ENCODE measurements around the gene ARHGEF7.
"Not testable (repeated sequence)": the region's sequence is repeated elsewhere in the genome, so short reads cannot be mapped to it uniquely, and the experiment has no call there.

Gene ARHGEF7, protein sequence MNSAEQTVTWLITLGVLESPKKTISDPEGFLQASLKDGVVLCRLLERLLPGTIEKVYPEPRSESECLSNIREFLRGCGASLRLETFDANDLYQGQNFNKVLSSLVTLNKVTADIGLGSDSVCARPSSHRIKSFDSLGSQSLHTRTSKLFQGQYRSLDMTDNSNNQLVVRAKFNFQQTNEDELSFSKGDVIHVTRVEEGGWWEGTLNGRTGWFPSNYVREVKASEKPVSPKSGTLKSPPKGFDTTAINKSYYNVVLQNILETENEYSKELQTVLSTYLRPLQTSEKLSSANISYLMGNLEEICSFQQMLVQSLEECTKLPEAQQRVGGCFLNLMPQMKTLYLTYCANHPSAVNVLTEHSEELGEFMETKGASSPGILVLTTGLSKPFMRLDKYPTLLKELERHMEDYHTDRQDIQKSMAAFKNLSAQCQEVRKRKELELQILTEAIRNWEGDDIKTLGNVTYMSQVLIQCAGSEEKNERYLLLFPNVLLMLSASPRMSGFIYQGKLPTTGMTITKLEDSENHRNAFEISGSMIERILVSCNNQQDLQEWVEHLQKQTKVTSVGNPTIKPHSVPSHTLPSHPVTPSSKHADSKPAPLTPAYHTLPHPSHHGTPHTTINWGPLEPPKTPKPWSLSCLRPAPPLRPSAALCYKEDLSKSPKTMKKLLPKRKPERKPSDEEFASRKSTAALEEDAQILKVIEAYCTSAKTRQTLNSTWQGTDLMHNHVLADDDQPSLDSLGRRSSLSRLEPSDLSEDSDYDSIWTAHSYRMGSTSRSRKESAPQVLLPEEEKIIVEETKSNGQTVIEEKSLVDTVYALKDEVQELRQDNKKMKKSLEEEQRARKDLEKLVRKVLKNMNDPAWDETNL

DNA sequence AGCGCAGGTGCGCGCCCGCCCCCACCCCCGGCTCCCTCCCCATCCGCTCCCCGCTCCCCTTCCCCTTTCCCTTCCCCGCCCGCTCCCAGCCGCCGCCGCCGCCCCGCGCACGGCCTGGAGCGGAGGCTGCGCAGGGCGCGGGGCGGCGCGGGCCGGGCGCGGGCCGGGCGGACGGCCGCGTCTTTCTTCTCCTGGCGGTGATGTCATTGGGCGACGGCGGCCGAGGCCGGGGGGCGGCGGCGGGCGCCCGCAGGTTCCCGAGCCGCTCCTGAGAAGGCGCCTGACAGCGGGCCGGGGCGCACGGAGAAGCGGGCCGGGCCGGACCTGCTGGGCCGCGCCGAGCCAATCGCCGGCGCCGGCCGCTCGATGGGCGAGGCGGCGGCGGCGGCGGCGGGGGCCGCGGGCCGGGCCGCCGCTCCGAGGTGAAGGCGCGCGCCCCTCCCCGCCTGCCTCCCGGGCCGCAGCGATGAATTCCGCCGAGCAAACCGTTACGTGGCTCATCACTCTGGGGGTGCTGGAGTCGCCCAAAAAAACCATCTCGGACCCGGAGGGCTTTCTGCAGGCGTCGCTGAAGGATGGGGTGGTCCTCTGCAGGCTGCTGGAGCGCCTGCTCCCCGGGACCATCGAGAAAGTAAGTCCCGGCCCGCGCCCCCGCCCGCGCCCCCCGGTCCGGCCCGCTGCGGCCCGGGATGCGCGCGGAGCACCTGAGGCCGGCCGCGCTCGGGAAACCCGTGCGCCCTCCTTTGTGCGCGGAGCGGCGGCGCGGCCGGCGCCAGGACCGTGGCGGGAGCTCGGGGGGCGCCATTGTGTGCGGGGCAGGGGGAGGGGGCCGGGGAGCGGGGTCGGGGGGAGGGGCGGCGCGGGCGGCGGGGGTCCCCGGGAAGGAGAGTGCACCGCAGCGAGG is at the start of gene ARHGEF7:
Gene ARHGEF7 (plus strand): TSS at position 250 of the 904 bp plus-strand sequence. CDS start 217 bp downstream, at position 467.
- no peak for DNase-seq

DNA sequence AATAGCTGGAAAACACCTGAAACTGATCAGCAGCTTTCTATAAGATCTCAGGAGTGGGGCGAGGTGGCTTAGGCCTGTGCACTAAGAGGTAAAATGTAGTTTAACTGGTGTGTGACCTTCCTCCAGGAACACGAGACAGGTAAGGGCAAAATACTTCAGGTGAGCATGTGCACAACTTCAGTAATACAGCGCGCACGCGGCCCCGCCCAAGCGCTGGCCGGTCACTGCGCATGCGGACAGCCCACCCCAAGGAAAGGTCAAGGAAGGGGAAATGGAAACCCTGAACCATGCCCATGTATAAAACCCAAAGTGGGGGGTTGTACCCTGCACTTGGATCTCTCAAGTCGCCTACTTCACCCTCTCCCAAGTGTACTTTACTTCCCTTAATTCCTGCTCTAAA is 49.4 kb upstream of the ARHGEF7 start:
- DNase-seq, result no peak

DNA sequence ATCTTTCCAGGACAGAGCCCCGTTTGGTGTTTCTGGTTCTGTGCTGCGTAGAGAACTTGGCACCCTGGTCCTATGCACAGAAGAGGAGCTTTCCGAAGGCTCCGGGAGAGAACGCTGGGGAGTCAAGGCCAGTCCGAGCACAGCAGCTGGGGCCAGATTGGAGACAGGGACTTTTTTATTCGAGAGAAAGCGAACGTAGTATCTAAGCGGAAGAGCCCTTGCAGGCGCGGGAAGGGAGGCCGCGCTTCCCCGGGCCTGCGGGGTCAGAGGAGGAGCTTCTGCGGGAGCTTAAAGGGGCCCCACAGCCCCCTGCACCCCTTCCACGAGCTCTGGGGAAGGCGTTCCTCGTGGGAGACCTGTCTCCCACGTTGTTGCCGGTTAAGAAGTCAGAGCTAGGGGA is 48.6 kb upstream of the ARHGEF7 start:
- DNase-seq, result no peak

DNA sequence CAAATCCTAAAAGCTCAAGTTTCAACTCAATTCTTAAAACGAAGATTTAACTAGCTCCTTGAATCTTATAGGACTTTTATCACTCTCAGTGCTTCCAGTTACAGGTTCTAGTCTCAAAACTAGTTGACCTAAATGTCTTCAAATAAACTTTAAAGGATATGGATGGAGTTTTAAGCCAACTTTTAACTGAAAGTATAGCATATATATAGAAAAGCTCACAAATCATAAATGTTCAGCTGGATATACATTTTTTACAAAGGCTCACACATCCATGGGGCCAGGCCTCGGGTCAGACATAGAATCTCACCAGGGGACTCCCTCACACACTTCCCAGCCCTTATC is 47.1 kb upstream of the ARHGEF7 start:
- DNase-seq, result no peak

DNA sequence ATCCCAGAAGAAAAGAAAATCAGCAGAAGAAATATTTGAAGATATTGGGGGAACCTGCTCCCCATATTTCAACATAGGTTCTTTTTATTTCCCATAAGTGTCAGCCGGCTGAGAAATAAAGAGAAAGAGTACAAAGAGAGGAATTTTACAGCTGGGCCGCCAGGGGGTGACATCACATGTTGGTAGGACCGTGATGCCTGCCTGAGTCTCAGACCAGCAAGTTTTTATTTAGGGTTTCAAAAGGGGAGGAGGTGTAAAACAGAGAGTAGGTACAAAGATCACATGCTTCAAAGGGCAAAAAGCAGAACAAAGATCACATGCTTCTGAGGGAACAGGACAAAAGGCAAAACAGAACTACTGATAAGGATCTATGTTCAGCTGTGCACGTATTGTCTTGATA is 44.0 kb upstream of the ARHGEF7 start:
- DNase-seq, result not testable (repeated sequence)

DNA sequence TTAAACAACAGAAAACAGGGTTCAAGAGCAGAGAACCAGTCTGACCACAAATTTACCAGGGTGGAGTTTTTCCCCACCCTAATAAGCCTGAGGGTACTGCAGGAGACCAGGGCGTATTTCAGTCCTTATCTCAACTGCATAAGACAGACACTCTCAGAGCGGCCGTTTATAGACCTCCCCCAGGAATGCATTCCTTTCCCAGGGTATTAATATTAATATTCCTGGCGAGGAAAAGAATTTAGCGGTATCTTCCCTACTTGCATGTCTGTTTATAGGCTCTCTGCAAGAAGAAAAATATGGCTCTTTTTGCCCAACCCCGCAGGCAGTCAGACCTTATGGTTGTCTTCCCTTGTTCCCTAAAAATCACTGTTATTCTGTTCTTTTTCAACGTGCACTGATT is 43.6 kb upstream of the ARHGEF7 start:
- DNase-seq, result not testable (repeated sequence)

DNA sequence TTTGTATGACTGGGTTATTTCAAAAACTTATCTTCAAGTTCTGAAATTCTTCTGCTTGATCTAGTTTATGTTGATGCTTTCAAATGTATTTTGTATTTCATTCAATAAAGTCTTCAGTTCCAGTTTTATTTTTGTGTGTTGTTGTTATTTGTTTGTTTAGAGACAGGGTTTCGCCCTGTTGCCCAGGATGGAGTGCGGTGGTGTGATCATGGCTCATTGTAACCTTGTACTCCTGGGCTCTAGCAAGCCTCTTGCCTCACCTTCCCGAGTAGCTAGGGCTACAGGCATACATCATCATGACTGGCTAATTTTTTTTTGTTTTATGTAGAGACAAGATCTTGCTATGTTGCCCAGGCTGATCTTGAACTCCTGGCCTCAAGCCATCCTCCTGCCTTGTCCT is 40.3 kb upstream of the ARHGEF7 start:
- no peak for DNase-seq

DNA sequence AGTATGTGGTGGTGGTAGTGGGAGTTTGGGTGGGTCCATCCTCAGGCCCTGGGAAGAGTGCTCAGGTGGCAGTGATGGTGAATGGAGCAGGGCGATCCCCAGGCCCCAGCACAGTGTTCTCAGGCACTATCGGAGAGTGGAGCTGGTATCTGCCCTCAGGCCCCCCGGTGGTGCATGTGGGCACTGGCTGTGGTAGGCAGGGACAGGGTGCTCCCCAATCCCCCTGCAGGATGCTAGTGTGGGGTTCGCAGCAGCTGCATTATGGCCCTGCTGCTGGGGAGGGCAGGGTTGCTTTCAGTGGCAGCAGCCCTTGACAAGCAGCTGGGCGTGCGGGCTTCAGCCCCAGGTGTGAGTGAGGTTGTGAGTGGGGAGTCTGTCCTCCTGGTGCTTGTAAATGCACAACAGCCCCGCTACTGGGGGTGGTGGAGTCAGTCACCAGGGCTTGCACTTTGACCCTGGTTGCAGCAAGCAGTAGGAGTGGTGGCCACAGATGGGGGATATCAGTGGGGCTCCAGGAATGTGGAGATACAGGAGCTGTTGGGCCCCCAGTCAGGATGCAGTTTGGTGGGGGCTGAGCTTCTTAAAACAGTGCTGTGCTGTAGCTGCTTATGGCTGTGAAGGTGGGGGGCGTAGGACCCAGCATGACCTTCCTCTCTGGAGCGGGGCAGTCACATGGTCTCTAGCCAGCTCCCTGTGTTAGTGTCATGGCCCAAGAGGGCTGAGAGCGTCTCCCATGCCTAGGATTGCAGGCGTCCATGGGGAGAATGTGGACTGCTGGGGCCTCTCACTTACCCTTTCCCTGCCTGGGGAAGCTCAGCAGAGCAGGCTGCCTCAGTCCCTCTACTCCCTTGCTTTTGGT is 38.7 kb upstream of the ARHGEF7 start:
- DNase-seq, result no peak

DNA sequence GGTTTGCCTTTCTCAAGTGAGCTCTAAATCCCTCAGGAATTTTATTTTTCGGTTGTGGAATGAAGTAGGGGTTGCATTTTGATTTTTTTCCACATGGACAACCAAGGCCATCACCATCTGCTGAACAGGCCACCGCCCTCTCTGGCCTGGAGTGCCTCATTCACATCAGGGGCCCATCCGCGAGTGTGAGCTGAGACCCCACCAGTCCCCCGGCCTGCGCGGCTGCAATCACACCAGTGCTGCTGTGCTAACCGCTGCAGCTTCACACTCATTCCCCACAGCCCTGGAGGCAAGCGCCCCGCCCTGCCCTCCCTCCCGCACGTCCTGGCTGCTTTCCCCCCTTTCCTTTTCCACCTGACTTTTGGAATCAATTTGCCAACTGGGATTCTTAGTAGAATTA is 35.7 kb upstream of the ARHGEF7 start:
- no peak for DNase-seq

DNA sequence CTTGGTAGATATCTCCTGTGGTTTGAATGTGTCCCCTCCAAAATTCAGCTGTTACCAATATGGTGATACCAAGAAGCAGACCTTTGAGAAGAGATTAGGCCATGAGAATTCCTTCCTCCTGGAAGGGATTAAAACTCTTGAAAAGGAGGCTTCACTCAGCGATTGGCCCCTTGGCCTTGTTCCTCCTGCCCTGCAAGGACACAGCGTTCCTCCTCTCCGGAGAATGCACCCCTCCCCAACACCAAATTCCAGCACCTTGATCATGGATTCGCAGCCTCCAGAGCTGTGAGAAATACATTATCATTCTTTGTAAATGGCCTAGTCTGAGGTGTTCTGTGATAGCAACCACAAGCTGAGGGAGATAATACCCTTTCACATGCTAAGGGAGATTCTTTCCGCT is 34.5 kb upstream of the ARHGEF7 start:
- DNase-seq, result no peak

DNA sequence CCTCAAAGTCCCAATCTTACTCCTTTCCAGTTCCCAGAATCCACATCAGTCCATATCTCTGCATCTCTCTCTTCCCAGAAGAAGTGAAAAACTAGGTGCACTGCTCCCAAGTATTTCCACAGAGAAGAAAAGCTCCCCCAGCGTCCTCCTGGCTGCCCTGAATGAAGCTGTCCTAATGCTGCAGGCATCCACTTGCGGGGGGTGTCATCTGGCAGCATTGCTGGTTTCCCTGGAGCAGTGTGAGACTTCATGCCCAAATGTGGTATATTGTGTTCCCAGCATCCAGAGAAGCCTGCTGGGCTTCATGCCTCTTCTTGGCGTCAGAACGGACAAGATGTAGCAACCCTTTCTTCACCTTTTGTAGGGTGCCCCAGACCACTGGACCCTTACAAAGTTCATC is 32.9 kb upstream of the ARHGEF7 start:
- no peak for DNase-seq

DNA sequence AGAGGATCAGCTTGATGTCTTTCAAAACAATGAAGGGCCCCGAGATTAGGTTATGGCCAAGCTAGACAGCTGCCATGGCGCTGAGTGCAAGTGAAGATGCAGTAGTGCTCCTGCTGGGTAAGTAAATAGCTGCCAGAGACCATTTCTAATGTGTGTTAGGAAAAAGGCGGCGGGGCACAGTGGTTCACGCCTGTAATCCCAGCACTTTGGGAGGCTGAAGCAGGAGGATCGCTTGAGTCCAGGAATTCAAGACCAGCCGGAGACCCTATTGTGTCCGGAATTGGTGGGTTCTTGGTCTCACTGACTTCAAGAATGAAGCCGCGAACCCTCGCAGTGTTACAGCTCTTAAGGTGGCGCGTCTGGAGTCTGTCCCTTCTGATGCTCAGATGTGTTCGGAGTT is 32.3 kb upstream of the ARHGEF7 start:
- not testable (repeated sequence) for DNase-seq

DNA sequence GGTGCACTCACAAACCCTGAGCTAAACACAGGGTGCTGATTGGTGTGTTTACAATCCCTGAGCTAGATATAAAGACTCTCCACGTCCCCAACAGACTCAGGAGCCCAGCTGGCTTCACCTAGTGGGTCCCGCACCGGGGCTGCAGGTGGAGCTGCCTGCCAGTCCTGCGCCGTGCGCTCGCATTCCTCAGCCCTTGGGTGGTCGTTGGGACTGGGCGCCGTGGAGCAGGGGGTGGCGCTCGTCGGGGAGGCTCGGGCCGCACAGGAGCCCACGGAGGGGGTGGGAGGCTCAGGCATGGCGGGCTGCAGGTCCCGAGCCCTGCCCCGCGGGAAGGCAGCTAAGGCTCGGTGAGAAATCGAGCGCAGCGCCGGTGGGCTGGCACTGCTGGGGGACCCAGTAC is 31.4 kb upstream of the ARHGEF7 start:
- not testable (repeated sequence) for DNase-seq

DNA sequence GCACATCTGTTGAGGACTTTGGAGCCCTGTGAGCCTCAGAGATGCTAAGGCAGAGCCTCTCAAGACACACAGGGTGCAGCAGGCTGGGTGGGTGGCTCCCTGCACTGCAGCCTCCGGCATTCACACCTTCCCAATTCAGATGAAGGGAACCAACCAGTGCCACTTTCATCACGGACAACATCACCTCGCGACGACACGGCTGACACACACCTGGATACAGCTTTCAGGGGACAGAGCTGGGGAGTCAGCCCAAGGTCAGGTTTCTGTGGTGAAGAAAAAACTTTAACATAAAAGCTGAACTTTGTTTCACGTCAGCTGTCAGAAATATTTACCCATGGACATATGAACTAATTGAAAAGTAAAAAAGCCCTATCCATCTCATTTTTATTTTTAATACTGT is 24.9 kb upstream of the ARHGEF7 start:
- DNase-seq, result no peak

DNA sequence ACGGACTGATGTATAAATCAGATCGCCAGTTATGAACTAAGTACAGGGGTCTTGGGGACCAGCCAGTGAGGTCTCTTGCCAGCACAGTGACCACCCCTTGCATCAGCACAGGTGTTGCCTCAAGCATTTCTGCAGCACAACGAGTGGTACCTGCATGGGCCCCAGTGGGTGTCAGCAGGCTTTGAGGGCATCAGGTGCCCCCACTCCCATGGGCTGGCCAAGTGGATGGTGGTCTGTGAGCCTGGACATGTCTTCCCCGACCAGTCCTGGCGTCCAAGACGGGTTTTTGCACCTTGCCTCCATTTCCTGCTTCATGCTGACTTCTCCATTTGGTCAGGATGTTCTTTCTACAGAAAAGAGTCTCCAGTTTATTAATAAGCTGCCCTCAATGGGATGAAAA is 22.4 kb upstream of the ARHGEF7 start:
- no peak for DNase-seq

DNA sequence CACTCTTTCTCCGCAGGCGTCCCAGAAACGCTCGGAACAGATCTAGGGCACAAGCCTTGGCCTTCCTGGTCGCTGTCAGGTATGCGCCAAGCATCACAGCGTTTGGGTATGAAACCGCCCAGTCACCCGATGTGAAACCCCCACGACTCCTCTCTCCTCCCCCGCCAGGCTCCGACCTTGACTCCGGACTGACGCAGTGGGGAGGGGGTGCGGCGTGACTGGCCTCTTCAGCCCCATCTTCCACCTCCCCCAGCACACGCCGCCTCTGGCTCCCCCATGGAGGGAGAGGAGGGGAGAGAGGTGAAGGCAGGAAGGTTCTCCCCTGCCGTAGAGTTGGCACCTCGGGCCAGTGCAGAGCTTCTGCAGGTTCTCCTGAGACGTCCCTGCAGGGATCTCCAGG is 22.0 kb upstream of the ARHGEF7 start:
- no peak for DNase-seq

DNA sequence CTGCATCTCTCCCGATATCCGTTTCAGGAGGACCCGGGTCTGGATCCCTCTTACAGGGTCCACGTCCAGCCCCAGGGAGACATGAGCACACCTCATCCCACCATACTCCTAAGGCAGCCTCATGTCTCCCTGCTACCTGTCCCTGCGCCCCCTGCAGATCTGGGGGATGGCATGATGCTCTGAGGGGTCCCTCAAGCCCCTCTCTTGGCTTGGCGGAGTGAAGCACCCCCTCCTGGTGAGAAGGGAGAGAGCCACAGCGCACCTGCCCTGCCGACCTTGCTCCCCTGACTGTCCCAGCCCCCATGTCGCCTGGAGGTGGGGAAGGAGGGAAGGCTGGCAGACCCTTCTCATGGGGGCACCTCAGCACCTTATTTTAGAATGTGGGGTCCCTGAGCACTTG is 21.5 kb upstream of the ARHGEF7 start:
- DNase-seq, result no peak

DNA sequence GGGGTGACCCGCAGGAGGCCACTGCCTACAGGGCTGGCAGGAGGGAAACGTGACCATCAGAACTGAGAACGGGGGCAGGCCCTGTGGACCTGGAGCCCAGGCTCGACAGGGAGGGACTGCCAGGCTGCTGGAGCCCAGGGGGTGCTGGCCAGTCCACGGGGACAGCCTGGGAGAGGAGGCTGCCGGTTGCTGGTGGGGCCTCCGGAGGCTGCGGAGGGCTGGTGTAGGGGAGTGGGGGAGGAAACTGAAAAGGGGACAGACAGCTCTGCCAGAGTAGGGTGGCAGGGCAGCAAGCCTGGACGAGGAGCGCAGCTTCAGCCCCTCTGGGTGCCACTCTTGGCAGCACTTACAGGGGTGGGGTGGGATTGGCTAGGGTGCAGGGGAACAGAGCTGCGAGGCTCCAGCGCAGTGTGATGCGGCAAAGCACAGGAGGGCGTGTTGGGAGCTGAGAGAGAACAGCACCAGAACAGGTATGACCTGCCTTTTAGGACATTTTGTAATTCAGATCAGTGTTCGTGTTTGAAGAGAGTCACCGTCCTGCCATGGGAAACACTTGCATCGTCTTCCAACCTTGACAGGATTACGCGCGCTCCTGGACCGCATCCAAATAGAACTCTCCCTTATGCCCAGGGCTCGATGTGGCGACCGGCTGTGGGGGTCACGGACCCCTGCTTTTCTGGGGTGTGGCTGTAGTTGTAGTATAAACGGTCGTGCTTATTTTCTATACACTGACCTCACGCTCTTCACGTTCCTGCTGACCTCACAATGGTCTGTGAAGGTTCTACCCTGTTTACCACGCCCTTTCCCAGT is 19.9 kb upstream of the ARHGEF7 start:
- DNase-seq, result no peak

DNA sequence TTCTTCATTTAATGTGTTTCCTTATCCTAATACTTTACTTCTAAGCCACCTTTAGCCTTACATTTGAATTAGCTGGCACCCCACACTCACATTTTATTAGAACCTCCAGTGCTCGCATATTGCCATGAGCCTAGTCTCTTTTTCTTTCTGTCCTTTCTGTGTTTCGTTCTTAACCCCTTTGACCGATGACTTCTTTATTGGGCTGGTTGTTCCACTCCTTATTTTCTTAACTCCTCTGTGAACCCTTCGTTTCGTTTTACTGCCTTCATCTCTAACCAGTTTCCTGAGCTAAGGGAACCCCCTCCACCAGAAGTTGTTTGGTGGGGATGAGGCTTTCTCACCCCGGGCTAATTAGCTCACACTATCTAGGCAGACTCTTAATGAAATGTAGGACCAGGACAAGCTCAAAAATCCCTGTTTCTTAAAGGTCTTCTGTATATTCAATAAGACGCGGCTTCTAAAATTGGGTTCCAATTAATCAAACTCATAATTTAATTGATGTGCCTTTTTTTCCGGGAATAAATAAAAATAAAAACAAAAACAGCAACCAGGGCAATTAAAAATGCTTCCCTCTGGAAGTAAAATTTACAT is 19.1 kb upstream of the ARHGEF7 start:
- no peak for DNase-seq

DNA sequence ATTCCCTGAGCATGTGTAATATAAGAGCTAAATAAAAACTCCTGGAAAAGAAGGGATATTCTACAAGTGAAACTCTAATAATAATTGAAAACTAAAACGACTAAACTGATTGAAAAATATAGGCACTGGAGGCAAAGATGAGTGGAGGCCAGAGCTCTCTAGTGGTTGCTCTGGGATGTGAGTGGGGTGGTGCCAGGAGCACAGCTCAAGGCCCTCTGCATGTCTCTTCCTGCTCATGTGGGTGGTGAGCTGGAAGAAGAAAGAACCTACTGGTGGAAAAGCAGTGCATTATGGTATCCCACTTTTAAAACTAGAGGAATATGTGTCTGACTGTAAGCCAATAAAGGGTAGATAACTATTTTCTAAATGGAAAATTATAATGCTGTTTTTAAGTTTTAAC is 15.8 kb upstream of the ARHGEF7 start:
- DNase-seq, result no peak

DNA sequence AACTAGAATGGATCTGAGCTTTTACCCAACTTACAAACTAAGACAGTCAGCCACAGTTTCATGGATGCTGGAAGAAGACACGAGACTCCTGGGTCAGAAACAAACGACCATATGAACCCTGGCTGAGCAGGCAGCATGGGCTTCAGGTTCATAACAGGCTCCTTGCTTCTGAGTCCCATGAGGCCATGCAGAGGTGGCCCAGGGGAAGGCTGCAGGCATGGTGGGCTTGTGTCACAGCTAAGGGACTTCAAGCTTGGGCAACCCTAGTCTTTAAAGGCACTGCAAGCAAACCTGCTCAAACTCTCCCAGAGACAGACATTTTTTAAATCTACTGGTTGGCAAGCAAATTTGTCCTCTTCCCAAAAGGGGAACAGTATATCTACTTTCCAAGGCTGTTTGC is 5.1 kb upstream of the ARHGEF7 start:
- no peak for DNase-seq
